GM19025 (cell line): ENCODE results near the gene SH3BP4.

Experiments used
- ATAC-seq: cut with Tn5 transposase; IDR thresholded peaks from one replicate; pipeline ENCODE4 v1.9.1; 2021; ENCODE audit warnings: mild to moderate bottlenecking, low read depth, moderate library complexity; ENCODE audit not compliant: unreplicated experiment

SH3BP4 gene

GRCh38 chr2:235080101-235080500 lies 128.3 kb downstream of the SH3BP4 start:
- ATAC-seq: no peak

DNA sequence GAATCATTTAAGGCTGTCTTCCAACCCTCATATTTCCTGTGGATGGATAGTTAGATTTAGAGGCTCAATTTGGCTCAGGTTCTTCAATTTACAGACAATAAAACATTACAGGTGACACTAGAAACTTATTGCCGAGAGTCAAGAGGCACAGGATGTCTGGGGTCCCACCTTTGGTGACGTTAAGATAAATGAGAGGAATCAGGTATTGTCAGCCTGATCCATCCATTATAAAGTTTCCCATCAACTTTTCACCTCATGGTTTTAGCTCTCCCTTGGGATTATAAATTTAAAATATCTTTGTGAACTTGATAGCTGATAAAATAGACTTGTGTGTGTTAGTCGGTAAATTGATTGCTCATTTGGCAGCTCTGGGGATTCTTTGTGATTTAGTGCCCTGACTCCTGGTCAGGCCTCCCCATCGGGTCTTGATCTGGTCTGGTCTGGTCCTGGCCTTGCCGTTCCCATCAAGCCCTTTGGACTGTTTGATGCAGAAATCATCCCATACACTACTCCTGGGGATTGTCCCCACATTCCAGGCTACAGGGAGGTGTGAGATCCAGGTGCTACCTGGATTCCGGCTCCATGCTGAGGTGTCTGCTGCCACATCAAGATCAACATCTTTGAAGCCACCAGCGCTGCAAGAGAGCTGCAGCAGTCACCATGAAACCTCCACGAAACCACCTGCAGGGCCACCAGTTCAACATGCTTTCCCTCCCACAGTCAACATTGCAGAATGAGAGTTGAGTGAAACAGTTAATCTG lies 130.9 kb downstream of the SH3BP4 start:
- no peak for ATAC-seq

DNA sequence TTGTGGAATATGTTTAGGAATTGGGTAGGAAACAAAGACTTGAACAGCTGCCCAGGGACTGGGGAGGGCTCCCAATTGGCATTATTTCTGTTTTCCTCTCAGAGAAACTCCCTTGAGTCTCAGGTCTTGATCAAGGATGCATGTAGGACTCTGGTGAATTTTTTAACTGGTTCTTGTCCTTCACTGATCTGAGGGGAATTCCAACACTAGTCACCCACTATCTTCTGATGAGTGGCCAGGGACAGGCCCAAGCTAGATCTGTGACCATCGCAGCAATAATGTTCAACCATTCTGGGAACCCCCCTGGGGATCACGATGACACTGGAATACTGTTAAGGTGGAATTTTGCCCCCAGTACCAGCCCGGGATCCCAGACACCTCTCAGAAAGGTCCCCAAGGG lies 132.0 kb downstream of the SH3BP4 start:
- ATAC-seq: no peak

DNA sequence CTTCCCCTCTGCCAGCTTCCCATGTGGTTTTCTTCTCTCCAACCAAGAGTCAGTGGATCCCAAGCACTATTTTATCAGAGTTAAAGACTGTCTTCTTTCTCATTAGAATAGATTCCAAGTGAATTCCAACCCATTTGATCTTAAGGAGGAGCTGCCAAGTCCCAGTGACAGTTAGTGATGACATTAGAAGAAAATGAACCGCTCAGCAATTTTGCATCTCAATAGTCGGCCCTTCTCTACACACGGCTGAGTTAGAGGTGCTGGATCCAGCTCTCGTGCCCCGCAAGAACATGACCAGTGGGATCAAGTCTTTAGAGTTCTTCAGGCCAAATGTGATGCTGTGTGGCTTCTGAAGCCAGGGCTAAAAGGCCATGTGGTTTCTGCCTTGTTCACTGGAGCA lies 132.6 kb downstream of the SH3BP4 start:
- no peak for ATAC-seq

DNA sequence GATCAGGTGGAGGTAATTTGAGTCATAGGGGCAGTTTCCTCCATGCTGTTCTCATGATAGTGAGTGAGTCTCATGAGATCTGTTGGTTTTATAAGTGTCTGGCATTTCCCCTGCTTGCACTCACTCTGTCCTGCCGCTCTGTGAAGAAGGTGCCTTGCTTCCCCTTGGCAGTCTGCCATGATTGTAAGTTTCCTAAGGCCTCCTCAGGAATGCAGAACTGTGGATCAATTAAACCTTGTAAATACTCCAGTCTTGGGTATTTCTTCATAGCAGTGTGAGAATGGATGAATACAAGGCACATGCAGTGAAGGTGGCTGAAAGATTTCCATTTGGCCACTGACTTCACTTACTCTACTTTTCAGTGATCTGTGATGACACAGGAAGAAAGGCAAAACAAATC lies 133.7 kb downstream of the SH3BP4 start:
- ATAC-seq: no peak

GRCh38 chr2:235086481-235087184 lies 134.8 kb downstream of the SH3BP4 start:
- ATAC-seq: no peak

DNA sequence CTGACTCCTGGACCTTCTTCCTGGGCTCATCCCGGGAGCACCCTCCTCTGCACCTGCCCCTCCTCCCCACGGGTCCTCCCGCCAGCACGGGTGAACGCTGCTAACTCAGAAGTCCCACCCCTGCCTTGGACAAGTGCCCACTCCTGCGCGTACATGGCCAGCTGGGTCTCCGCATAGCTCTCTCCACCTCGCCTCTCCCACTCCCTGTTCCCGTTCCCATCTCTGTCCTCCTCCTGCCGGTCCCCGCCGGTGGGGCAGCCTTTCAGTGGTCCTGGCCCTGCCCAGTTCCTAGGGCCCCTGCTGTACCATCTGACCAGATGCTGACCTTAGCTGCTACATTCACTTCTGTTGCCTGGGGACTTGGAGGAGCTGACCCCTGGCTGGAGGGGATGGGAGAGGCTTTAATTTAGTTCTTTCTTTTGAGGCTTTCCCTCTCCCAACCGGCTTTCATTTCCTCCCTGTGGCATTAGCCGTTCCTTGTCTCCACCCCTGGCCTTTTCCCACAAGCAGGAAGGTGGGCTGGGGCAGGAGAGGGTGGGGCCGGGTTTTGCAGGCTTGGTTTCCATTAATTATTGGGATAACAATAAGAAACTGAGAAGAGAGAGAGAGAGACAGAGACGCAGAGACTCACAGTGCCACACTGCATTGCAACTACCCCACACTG lies 136.1 kb downstream of the SH3BP4 start:
- ATAC-seq: no peak

DNA sequence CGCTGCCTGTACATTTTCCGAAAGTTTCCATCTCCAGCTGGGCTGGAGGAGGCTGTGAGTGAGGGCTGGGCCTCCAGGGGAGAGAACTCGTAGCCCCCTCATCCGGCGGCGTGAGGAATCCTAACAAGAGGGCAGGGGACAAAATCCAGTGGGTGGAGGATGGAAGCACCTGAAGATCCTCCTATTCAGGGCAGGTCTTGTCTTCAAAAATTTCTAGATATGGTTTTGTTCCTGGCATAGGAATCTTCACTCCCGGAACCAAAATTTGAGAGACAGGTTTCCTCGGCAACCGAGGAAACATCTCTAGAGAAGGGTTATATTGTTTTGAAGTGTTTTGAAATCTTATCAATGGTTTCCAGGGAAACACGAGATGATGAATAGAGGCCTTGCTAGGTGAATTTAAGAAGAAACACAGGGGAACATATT lies 136.7 kb downstream of the SH3BP4 start:
- ATAC-seq: no peak

GRCh38 chr2:235091421-235091820 lies 139.6 kb downstream of the SH3BP4 start:
- ATAC-seq: no peak

DNA sequence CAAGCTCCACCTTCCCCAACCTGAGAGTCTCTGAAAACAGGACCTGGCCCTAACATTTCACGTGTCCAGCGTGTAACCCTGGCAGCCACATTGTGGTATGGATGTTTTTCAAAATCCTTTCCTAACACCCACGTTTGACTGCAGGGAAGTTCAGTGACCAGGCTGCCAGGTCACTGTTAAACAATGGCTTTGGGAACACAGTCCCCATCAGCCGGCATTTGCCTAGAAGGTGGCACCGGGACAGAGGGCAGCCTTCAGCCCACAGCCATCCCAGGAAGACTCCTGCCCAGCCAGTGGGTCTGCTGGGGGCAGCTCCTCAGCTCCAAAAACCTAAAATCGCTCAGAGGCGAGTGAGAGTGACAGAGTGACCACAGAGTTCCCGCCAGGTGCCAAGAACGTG lies 140.2 kb downstream of the SH3BP4 start:
- no peak for ATAC-seq

DNA sequence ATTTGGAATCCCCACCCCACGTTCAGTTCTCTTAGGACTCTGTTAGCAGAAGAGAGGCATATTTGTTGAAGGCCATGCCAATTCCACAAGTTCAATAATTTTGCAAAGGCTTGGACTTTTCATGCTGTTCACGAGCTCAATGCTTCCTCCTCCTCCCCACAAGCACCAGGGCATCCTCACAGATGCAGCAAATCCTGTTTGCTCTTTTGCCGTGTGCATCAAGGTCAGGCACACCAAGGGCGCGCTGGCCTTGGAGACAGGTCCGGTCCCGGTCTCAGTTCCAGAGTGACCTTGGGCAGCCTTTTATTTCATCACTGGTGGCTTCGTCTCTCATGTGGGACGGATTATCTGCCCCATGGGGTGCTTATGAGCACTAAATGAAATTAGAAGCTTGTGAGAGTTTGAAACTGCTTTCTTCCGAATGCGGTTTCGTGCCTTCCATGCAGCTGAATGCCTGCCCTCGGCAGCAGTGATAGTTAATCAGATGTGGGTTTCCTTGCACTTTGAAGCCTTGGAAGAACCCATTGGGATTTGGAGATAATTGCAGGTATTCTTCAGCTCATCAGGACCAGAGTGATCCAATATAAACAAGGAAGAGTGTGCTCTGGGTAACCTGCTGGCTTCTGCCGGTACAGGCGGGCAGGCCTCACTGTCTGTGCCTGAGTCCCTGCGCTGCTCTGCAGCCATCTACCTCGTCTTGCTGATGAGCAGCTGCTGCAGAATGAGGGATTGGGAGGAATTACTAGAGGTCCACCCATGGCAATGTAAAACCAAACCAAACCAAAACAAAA lies 140.8 kb downstream of the SH3BP4 start:
- ATAC-seq: no peak

DNA sequence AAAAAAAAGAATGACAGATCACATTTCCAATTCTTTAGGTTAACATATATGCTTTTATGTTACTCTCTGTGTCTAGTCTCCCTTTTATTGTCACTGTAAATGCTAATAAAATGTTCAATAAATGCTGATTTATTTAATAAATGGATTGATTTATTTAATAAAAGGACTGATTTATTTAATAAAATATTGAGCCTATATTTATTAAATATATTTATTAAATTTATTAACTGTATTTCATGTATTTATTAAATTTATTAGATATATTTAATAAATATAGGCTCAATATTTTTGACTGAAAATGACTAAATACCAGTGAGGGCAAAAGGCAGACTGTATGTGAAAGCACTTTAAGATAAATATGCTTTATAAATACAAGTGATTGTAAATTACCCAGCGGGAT lies 142.6 kb downstream of the SH3BP4 start:
- no peak for ATAC-seq

DNA sequence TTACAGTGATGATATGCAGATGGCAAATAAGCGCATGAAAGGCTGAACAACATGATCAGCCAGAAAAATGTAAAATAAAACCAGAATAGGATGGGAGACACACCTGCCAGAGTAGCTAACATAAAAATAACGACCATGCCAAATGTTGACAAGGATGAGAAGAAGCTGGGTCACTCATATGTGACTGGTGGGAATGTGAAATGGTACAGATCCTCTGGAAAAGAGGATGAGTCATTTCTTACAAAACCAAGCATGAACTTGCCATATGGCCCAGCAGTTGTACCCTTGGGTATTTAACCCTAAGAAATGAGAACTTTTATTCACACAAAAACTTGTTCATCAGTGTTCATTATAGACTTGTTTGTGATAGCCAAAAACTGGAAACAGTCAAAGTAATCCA lies 143.8 kb downstream of the SH3BP4 start:
- no peak for ATAC-seq

GRCh38 chr2:235096447-235096846 lies 144.6 kb downstream of the SH3BP4 start:
- ATAC-seq: no peak

GRCh38 chr2:235097196-235097595 lies 145.4 kb downstream of the SH3BP4 start:
- ATAC-seq: no peak

DNA sequence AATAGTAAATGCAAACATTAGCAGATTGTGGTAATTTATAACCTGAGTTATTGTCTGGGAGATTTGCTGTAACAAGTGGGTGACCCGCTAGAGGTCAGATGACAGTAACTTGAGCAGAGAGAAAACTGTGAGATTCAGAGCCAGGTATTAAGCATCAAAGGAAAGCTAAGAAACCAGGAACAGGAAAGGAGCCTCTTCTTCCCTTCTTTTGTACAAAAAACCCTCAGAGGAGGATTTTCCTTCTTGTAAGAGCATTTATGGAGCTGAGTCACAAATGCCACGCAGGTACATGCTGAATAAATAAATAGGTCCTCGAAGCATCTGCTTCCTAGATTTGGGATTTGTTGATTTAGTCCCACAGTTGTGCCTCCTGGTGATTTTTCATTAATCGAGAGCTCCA lies 146.5 kb downstream of the SH3BP4 start:
- no peak for ATAC-seq

- no peak for ATAC-seq
These were observed 147.1 kb downstream of the SH3BP4 start for GRCh38 chr2:235098736-235099494.

DNA sequence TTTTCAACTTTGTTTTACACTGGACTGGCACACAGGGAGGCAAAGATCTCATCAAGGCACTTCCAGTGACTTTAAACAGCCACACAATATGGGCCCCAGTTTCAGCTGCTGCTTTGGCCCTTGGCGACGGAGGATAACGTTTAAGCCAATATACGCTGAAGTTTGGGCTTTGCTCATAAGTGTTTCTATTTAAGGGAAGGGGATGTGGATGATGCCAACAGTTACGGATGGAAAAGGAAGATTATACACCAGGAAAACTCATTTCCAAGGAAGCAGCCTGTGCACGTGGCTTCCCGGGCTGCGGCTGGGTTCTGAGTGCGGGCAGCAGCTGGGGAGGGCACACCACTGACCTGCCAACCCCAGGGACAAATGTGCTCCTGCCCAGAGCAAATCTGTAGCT lies 151.1 kb downstream of the SH3BP4 start:
- ATAC-seq: no peak
